Osteocyte (in vitro differentiated cells): ENCODE data around the gene ZNF367. TPM values are rescaled to one million over a fixed set of nuclear protein-coding genes. Genes with fewer than 3 reads are reported as not detected.

Source experiments
- DNase-seq: peaks from one replicate; pipeline ENCODE4 v3.0.0; 2021; ENCODE audit warnings: mixed read lengths; ENCODE audit not compliant: unreplicated experiment; ENCODE audit errors: extremely low spot score
- H3K27ac Mint-ChIP-seq: one replicate; pipeline ENCODE4 v1.8.0; 2021; ENCODE audit warnings: mild to moderate bottlenecking, mixed read lengths; ENCODE audit not compliant: unreplicated experiment
- H3K27me3 Mint-ChIP-seq: one replicate; pipeline ENCODE4 v1.8.0; 2021; ENCODE audit warnings: mixed read lengths; ENCODE audit not compliant: unreplicated experiment
- H3K36me3 Mint-ChIP-seq: one replicate; pipeline ENCODE4 v1.8.0; 2021; ENCODE audit warnings: mixed read lengths; ENCODE audit not compliant: unreplicated experiment
- H3K4me1 Mint-ChIP-seq: one replicate; pipeline ENCODE4 v1.8.0; 2021; ENCODE audit warnings: mixed read lengths; ENCODE audit not compliant: unreplicated experiment
- H3K4me3 Mint-ChIP-seq: one replicate; pipeline ENCODE4 v1.8.0; 2021; ENCODE audit warnings: mild to moderate bottlenecking, moderate library complexity, mixed read lengths; ENCODE audit not compliant: unreplicated experiment
- H3K9me3 Mint-ChIP-seq: one replicate; pipeline ENCODE4 v1.8.0; 2021; ENCODE audit warnings: mixed read lengths; ENCODE audit not compliant: unreplicated experiment
- CTCF ChIP-seq: fragments of 200-600 bp; sonication (generic); IDR thresholded peaks from 2 replicates; pipeline ENCODE4 v1.5.0; 2021; ENCODE audit warnings: antibody characterized with exemption, mild to moderate bottlenecking, moderate library complexity
- total RNA-seq: library from RNA; stranded (reverse); gene quantifications from 2 replicates; pipeline ENCODE4 v1.2.1, GENCODE V29; 2021

ZNF367 gene
- total RNA-seq, 1 donor from 2014 or later: 2.3 TPM

GRCh38 chr9:96413302-96414221 is 4.6 kb downstream of the ZNF367 start:
- H3K36me3 Mint-ChIP-seq: no peaks in the 10 kb centered on the region
- H3K27me3 Mint-ChIP-seq: no peaks in the 10 kb centered on the region
- peak overlapping the region; percentile 5 for H3K27ac Mint-ChIP-seq
- H3K9me3 Mint-ChIP-seq: no peaks in the 10 kb centered on the region
- peaks cover 18% of the 10 kb centered on the region for H3K4me1 Mint-ChIP-seq
- DNase-seq: peak; percentile 56
- H3K4me3 Mint-ChIP-seq: no peak overlapping the region
- TF ChIP-seq CTCF: no peak

DNA sequence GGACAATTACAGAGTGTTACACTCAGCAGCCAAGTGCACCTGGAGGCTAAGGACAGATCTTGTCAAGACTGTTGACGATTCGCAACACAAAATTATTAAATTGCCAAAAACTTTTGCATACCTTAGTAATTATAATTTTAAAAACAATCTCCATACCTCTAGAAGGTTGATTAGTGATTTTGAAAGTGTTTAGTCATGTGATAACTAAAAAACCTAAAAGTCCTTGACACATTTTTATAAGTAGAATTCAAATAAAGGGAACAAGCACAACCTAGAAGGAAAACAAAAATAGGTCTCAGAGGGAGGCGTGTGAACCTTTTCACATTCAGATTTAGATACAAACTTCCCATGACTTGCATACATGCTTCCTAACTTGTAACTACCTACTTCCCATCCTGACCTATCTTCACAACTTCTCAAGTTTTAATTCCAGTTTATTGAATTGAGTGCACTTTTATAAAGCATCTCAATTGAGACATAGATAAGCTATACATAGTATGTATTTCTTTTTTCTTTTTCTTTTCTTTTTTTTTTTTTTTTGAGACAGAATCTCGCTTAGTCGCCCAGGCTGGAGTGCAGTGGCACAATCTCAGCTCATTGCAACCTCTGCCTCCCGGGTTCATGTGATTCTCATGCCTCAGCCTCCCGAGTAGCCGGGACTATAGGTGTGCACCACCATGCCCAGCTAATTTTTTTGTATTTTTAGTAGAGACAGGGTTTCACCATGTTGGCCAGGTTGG is 5.8 kb downstream of the ZNF367 start:
- Mint-ChIP-seq H3K36me3 (no peaks in the 10 kb centered on the region), H3K9me3 (no peaks in the 10 kb centered on the region), H3K27ac (peak overlapping the region; percentile 31), H3K4me1 (peaks cover 20% of the 10 kb centered on the region), H3K27me3 (no peaks in the 10 kb centered on the region), H3K4me3 (no peak overlapping the region)
- DNase-seq: no peak
- TF ChIP-seq CTCF: no peak

DNA sequence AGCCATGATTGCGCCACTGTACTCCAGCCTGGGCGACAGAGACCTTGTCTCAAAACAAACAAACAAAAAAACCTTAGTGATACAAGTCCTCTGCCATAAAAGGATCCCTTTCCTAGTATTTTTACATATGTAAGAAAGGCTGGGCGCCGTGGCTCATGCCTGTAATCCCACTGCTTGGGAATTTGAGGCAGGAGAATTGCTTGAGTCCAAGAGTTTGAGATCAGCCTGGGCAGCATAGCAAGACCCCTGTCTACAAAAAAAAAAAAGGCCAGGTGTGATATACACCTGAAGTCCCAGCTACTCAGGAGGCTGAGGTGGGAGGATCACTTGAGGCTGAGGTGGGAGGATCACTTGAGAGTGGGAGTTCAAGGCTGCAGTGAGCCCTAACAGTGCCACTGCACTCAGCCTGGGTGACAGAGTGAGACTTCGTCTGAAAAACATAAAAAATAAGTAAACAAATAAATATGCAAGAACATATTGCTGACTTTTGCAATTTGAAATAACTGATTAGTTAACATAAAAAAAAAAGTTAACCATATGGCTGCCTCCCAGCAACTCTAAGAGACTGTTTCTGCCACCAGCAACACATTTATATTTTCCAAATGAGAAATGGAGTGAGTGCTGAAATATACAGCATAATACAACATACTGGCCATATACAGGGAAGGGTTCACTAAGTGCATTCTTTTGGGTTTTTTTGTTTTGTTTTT is 6.9 kb downstream of the ZNF367 start:
- H3K27me3 Mint-ChIP-seq: no peaks in the 10 kb centered on the region
- H3K4me1 Mint-ChIP-seq: peaks cover 17% of the 10 kb centered on the region

GRCh38 chr9:96408409-96409280 is 9.5 kb downstream of the ZNF367 start:
- no peak for TF ChIP-seq CTCF
- no peaks in the 10 kb centered on the region for H3K9me3 Mint-ChIP-seq
- H3K4me3 Mint-ChIP-seq: no peak overlapping the region
- no peaks in the 10 kb centered on the region for H3K27me3 Mint-ChIP-seq
- H3K36me3 Mint-ChIP-seq: no peaks in the 10 kb centered on the region
- H3K4me1 Mint-ChIP-seq: peaks cover 13% of the 10 kb centered on the region
- DNase-seq: no peak
- H3K27ac Mint-ChIP-seq: no peak overlapping the region

More for the DNA sequence above, 6.9 kb downstream of the ZNF367 start:
- Mint-ChIP-seq H3K9me3 (no peaks in the 10 kb centered on the region), H3K27ac (peak overlapping the region; percentile 14), H3K4me3 (no peak overlapping the region), H3K36me3 (no peaks in the 10 kb centered on the region)
- no peak for TF ChIP-seq CTCF
- peak; percentile 32 for DNase-seq
